GM21528 (cell line): ENCODE data around the gene IL1R2.

ENCODE experiments used
- ATAC-seq: cut with Tn5 transposase; IDR thresholded peaks from one replicate; pipeline ENCODE4 v1.9.1; 2021; ENCODE audit warnings: mild to moderate bottlenecking, moderate library complexity; ENCODE audit not compliant: unreplicated experiment, low FRiP score

IL1R2 gene

GRCh38 chr2:102033750-102034682, 42.3 kb downstream of the IL1R2 start:
- ATAC-seq = no peak

GRCh38 chr2:102034683-102035548, 43.2 kb downstream of the IL1R2 start:
- ATAC-seq = no peak

DNA sequence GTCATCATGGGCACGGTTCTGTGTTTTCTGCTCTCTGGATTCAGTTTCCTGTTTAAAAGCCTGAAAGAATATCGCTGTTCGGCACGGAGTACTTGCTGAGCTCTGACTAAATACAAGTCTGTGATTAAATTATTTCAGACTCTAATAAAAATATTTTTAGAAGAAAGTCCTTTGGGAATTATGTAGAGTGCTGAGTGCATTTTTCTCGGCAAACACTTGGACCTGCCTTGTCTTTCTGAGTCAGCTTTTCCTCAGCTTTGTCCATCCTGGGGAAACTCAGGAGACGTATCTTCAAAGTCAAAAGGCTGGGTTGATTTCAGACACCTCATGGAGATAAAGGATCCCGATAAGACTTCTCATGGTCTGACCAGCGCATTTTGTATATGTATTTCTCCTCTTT, 45.9 kb downstream of the IL1R2 start:
- ATAC-seq = no peak

DNA sequence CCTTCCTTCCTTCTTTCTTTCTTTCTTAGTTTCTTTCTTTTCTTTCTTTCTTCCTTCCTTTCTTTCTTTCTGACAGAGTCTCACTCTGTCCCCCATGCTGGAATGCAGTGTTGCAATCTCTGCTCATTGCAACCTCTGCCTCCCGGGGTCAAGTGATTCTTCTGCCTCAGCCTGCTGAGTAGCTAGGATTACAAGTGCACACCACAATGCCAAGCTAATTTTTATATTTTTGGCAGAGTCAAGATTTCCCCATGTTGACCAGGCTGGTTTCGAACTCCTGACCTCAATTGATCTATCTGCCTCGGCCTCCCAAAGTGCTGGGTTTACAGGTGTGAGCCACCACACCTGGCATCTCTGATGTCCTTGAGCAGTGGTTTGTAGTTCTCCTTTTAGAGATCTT, 48.5 kb downstream of the IL1R2 start:
- ATAC-seq = no peak

GRCh38 chr2:102041351-102041750, 49.6 kb downstream of the IL1R2 start:
- ATAC-seq = no peak

- ATAC-seq = no peak
Observed at GRCh38 chr2:102042196-102043081, 50.7 kb downstream of the IL1R2 start.

- no peak for ATAC-seq
Observed at GRCh38 chr2:102043560-102043959, 51.8 kb downstream of the IL1R2 start.

DNA sequence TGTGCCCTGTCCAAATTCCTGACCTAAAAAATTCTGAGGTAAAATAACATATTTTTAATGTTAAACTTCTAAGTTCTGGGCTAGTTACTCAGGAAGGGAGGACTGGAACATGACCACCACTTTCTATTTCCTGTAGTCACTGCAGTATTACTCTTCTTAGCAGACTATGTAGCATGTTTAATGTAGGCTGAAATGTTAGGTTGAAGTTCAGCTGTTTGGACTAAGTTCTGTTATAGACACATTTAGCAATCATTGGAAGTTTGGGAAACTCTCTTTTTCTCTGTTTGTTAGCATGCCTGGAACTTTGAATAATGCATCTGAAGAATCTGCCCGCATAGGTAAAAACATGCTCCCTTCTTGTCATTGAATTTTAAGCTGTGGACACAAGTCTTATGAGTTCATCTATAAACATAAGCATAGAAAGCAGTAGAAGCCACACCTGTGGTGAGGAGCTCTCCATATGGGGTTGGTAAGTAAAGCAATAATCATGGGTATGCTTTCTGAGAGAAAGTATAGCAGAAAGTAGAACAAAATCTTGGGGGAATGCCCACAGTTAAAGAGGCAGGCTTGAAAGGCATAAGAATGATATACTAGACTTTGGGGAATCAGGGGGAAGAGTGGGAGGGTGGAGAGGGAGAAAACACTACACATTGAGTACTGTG, 52.6 kb downstream of the IL1R2 start:
- ATAC-seq = no peak

DNA sequence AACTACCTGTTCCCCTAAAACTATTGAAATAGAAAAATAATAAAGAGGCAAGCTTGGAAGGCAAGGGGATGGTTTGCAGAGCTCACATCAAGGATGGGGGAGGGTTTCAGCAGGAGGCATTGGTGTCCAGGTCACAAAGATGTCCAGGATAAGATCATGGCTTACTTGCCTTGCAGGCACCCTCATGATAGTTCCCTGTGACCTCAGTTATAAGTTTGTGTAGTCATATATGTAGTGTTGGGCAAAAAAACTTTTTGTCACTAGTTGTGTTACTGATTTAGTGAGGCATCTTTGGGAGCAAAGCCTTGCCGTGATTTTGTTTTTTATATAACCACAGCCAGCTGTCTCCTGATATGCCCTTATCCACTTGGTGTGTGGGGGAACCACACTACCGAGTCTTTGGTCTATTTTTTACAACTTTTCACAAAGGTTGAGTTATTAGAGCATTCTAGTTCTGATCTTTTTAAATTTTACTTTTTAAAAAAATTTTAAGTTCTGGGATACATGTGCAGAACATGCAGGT, 53.3 kb downstream of the IL1R2 start:
- no peak for ATAC-seq

GRCh38 chr2:102045697-102046096, 53.9 kb downstream of the IL1R2 start:
- no peak for ATAC-seq

GRCh38 chr2:102046135-102046986, 54.6 kb downstream of the IL1R2 start:
- ATAC-seq = no peak

- ATAC-seq = no peak
Observed at GRCh38 chr2:102048465-102048864, 56.7 kb downstream of the IL1R2 start.

GRCh38 chr2:102049756-102050443, 58.1 kb downstream of the IL1R2 start:
- no peak for ATAC-seq

- ATAC-seq = no peak
Observed at GRCh38 chr2:102050854-102051391, 59.2 kb downstream of the IL1R2 start.

GRCh38 chr2:102051692-102052277, 60.0 kb downstream of the IL1R2 start:
- ATAC-seq = no peak

DNA sequence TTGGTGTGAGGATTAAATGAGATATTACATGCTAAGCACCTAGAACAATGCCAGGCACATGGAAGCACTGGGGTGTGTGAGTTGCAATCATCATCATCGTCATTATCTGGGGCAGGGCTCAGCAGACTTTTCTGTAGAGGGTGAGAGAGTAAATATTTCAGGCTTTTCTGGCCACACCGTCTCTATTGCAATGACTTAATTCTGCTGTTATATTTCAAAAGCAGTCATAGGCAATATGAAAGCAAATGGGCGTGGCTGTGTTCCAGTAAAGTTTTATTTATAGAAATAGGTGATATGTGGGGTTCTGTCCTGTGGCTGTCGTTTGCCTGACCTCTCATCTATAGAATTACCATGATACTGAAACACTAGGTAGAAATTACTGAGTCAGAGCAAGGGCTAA, 60.6 kb downstream of the IL1R2 start:
- no peak for ATAC-seq

GRCh38 chr2:102053096-102053495, 61.3 kb downstream of the IL1R2 start:
- ATAC-seq = no peak
